Ovary (tissue), 3 donors: ENCODE data around the gene HMX2.

Source experiments
- CTCF ChIP-seq, 3 donors: fragments of 450-650 bp in 2 of 3; fragments of 200-600 bp in 1 of 3; IDR thresholded peaks; one replicate each; pipeline versions ENCODE4 v1.5.1 to v1.8.0; 2016 to 2022; ENCODE audit warnings: antibody characterized with exemption in 3 of 3, mild to moderate bottlenecking in 1 of 3
- EP300 ChIP-seq: sonication (generic); formaldehyde crosslinking; IDR thresholded peaks from one replicate; pipeline ENCODE4 v1.6.1; 2017; ENCODE audit warnings: antibody characterized with exemption
- POLR2A ChIP-seq: fragments of 450-650 bp; IDR thresholded peaks from one replicate; pipeline ENCODE4 v1.6.1; 2017; ENCODE audit warnings: antibody characterized with exemption, mild to moderate bottlenecking, moderate library complexity
- donor health status: DM: no; HTN: no; CAD: no.

DNA sequence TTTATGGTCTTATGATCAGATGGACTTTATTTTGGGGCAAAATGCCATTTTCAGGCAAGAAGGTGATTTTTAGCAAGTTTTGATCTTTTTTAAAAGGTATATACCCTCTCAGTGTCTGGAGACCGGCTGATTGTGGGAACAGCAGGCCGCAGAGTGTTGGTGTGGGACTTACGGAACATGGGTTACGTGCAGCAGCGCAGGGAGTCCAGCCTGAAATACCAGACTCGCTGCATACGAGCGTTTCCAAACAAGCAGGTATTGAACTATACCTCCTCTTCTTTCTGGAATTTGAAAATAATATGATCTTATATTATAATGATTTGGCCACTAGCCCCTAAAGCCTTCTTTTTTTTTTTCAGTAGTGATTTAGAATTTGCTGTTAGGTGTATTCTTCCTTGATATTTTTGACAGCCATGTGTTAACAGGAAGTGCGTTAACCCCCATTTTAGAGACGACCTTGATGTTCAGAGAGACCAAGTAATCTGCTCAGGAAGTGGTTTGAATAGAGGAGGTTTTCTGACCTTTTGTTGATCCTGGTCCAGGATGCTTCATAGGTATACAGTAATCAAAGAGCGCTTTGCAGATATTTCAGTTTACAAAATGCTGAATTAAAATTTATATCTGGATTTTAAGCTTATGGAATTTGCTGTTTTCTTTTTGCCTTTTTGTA lies 12.5 kb downstream of the HMX2 start:
- no peak for TF ChIP-seq CTCF (IDR thresholded peaks at IDR 0.05)
- TF ChIP-seq EP300: no peak
- no peak for TF ChIP-seq POLR2A
